NT2/D1 (cell line): Measurements from ENCODE around the gene KLHL3.

Source experiments
- SUZ12 ChIP-seq: IDR thresholded peaks from 2 replicates; pipeline ENCODE4 v1.6.1; 2011; ENCODE audit not compliant: insufficient read length, insufficient read depth; ENCODE audit errors: extremely low read depth
- YY1 ChIP-seq: IDR thresholded peaks from 2 replicates; pipeline ENCODE4 v1.6.1; 2011; ENCODE audit not compliant: insufficient read length, insufficient read depth
- ZNF274 ChIP-seq: IDR thresholded peaks from 2 replicates; pipeline ENCODE4 v1.6.1; 2011; ENCODE audit warnings: mild to moderate bottlenecking, low read depth, low read length

DNA sequence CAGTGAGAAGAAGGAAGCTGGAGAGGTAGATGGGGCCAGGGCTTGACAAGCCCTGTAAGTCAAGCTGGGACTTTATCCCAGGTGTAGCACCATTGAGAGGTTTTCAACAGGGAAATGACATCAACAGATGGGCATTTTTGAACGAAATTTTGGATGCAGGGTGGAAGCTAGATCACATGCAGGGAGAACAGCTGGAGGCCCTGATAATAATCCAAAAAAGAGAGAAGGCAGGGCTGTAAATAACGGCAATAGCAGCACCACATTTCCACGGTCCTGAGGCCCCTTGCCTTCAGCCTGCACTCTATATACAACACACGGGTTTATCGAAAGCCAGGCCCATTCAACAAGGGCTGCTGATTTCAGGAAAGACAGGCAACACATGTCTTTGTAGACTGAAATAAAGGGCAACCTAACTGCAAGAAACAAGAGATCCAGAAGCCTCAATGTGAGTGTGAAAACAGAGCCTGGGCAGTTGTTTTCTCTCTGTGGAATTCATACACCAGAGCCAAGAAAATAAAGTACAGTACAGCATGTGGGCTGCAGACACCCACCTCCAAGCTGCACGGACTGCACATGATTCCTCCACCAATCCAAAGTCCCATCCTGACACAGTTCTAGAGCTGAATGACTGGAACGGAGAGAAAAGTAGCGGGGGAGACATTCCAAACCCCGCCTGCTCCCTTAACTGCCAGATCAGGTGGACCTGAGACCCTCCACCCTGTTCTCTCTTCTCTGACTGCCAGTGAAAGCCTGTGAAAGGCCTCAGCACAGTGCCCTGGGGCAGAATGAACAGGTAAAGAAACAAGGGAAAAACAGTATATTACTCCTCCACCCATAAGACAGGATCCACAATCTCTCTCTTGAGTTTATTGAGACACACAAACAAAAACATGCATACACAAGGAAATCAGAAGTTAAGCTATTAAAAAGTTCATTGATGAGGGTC lies 36.3 kb downstream of the KLHL3 start:
- TF ChIP-seq ZNF274 (no peak), YY1 (no peak), SUZ12 (no peak)
